Activated gamma-delta T cell treated with anti-CD3 and anti-CD28 coated beads, Interleukin-2, amount 50 U/mL, for 16 hours (primary cell): ENCODE data around the gene PAMR1.
A peak's percentile ranks its signal among the peaks of the same experiment; 100 is the strongest.

Source experiments
- DNase-seq: peaks from one replicate; pipeline ENCODE4 v3.0.0-alpha.2; 2020; ENCODE audit warnings: low read depth

PAMR1 gene

GRCh38 chr11:35402751-35403660, 122.4 kb downstream of the PAMR1 start:
- no peak for DNase-seq

- DNase-seq, result no peak
These were observed 126.5 kb downstream of the PAMR1 start for GRCh38 chr11:35398881-35399280.

- no peak for DNase-seq
These were observed 130.5 kb downstream of the PAMR1 start for GRCh38 chr11:35394941-35395340.

- DNase-seq, result no peak
These were observed 132.3 kb downstream of the PAMR1 start for GRCh38 chr11:35393098-35393497.

- peak; percentile 85 for DNase-seq
These were observed 133.3 kb downstream of the PAMR1 start for GRCh38 chr11:35391922-35392688.

GRCh38 chr11:35390737-35391682, 134.4 kb downstream of the PAMR1 start:
- no peak for DNase-seq

GRCh38 chr11:35389897-35390465, 135.4 kb downstream of the PAMR1 start:
- no peak for DNase-seq

- no peak for DNase-seq
These were observed 136.3 kb downstream of the PAMR1 start for GRCh38 chr11:35389112-35389511.

- no peak for DNase-seq
These were observed 137.4 kb downstream of the PAMR1 start for GRCh38 chr11:35388061-35388460.

- DNase-seq, result no peak
These were observed 138.1 kb downstream of the PAMR1 start for GRCh38 chr11:35387111-35387982.

- DNase-seq, result no peak
These were observed 141.5 kb downstream of the PAMR1 start for GRCh38 chr11:35383953-35384352.
